Inferior parietal cortex (tissue), 1 donor: ENCODE measurements around the gene SUSD4.

Experiments used
- DNase-seq: peaks from one replicate; pipeline ENCODE4 v3.0.0-alpha.2; 2016; ENCODE audit errors: extremely low spot score

Gene SUSD4

GRCh38 chr1:223231011-223231572 lies 132.9 kb downstream of the SUSD4 start:
- DNase-seq, result no peak

GRCh38 chr1:223230161-223230881 lies 133.7 kb downstream of the SUSD4 start:
- DNase-seq, result no peak

- no peak for DNase-seq
Observed at GRCh38 chr1:223229756-223230155, 134.2 kb downstream of the SUSD4 start.

GRCh38 chr1:223228931-223229528 lies 134.9 kb downstream of the SUSD4 start:
- no peak for DNase-seq

- no peak for DNase-seq
Observed at GRCh38 chr1:223228201-223228600, 135.8 kb downstream of the SUSD4 start.

- DNase-seq, result no peak
Observed at GRCh38 chr1:223227486-223228196, 136.3 kb downstream of the SUSD4 start.

- no peak for DNase-seq
Observed at GRCh38 chr1:223227031-223227430, 136.9 kb downstream of the SUSD4 start.

GRCh38 chr1:223226271-223226670 lies 137.7 kb downstream of the SUSD4 start:
- no peak for DNase-seq

GRCh38 chr1:223225481-223225880 lies 138.5 kb downstream of the SUSD4 start:
- DNase-seq, result no peak

GRCh38 chr1:223225061-223225460 lies 138.9 kb downstream of the SUSD4 start:
- DNase-seq, result no peak

GRCh38 chr1:223224465-223224864 lies 139.5 kb downstream of the SUSD4 start:
- DNase-seq, result no peak

- DNase-seq, result no peak
Observed at GRCh38 chr1:223223091-223223995, 140.6 kb downstream of the SUSD4 start.

GRCh38 chr1:223222377-223222776 lies 141.6 kb downstream of the SUSD4 start:
- no peak for DNase-seq

GRCh38 chr1:223221686-223222085 lies 142.3 kb downstream of the SUSD4 start:
- DNase-seq, result no peak

- no peak for DNase-seq
Observed at GRCh38 chr1:223219846-223220610, 143.9 kb downstream of the SUSD4 start.

GRCh38 chr1:223219318-223219635 lies 144.7 kb downstream of the SUSD4 start:
- DNase-seq, result no peak

GRCh38 chr1:223217781-223218180 lies 146.2 kb downstream of the SUSD4 start:
- DNase-seq, result no peak

GRCh38 chr1:223216531-223217205 lies 147.3 kb downstream of the SUSD4 start:
- DNase-seq, result no peak

- no peak for DNase-seq
Observed at GRCh38 chr1:223216074-223216473, 147.9 kb downstream of the SUSD4 start.

- no peak for DNase-seq
Observed at GRCh38 chr1:223215026-223215425, 148.9 kb downstream of the SUSD4 start.
